Keratinocyte (primary cell): ENCODE measurements around the gene CEP85L. TPM values are rescaled to one million over a fixed set of nuclear protein-coding genes. Genes with fewer than 3 reads are reported as not detected.

Experiments
- DNase-seq: peaks from one replicate; pipeline ENCODE4 v3.0.0-alpha.2; 2011; ENCODE audit warnings: low read depth, missing footprints, low spot score
- FAIRE-seq: peaks from 2 replicates; lab custom pipeline; 2011; peaks lifted over from hg19 to GRCh38; lab: Jason Lieb, UNC
- H2AFZ ChIP-seq: 2 replicates; pipeline ENCODE4 v1.6.0; 2012; ENCODE audit warnings: low read length, control low read depth, inconsistent platforms; ENCODE audit not compliant: control insufficient read depth
- H3K27ac ChIP-seq: 2 replicates; pipeline ENCODE4 v1.5.1; 2011; ENCODE audit warnings: low read length; ENCODE audit not compliant: control insufficient read depth, insufficient read depth
- H3K27me3 ChIP-seq: 3 replicates; pipeline ENCODE4 v1.6.0; 2011; ENCODE audit warnings: low read length; ENCODE audit not compliant: control insufficient read depth, insufficient read depth; ENCODE audit errors: extremely low read depth
- H3K36me3 ChIP-seq, 2 experiments: 2 replicates in 1 of 2; 3 replicates in 1 of 2; pipeline ENCODE4 v1.5.1; 2011; ENCODE audit warnings: low read length in 2 of 2, mild to moderate bottlenecking in 1 of 2; ENCODE audit not compliant: control insufficient read depth in 2 of 2, insufficient read depth in 2 of 2; ENCODE audit errors: extremely low read depth in 1 of 2
- H3K4me1 ChIP-seq: 3 replicates; pipeline ENCODE4 v1.5.1; 2011; ENCODE audit warnings: low read length; ENCODE audit not compliant: control insufficient read depth, insufficient read depth; ENCODE audit errors: extremely low read depth
- H3K4me2 ChIP-seq: 3 replicates; pipeline ENCODE4 v1.6.0; 2011; ENCODE audit warnings: low read depth, low read length; ENCODE audit not compliant: control insufficient read depth, insufficient read depth; ENCODE audit errors: extremely low read depth
- H3K4me3 ChIP-seq, 3 experiments: fragments of 200-600 bp in 1 of 3; sonication (generic) in 1 of 3; 2 replicates in 2 of 3; 3 replicates in 1 of 3; pipeline ENCODE4 v1.5.1; 2011 to 2016; ENCODE audit warnings: low read length in 3 of 3, mild to moderate bottlenecking in 3 of 3, control low read depth in 2 of 3, inconsistent platforms in 1 of 3, low read depth in 1 of 3, mixed read lengths in 1 of 3, mixed run types in 1 of 3, moderate library complexity in 1 of 3; ENCODE audit not compliant: control insufficient read depth in 2 of 3, insufficient read depth in 2 of 3; ENCODE audit errors: extremely low read depth in 1 of 3
- H3K79me2 ChIP-seq: 2 replicates; pipeline ENCODE4 v1.6.0; 2012; ENCODE audit warnings: low read length; ENCODE audit not compliant: control insufficient read depth, insufficient read depth
- H3K9ac ChIP-seq: 3 replicates; pipeline ENCODE4 v1.6.0; 2011; ENCODE audit warnings: low read length; ENCODE audit not compliant: control insufficient read depth, insufficient read depth; ENCODE audit errors: extremely low read depth
- H3K9me1 ChIP-seq: 3 replicates; pipeline ENCODE4 v1.6.0; 2011; ENCODE audit warnings: low read length; ENCODE audit not compliant: control insufficient read depth, insufficient read depth; ENCODE audit errors: extremely low read depth
- H3K9me3 ChIP-seq: 2 replicates; pipeline ENCODE4 v1.5.1; 2012; ENCODE audit warnings: low read depth, low read length; ENCODE audit not compliant: control insufficient read depth
- H4K20me1 ChIP-seq: 3 replicates; pipeline ENCODE4 v1.6.0; 2011; ENCODE audit warnings: low read length; ENCODE audit not compliant: control insufficient read depth, insufficient read depth; ENCODE audit errors: extremely low read depth
- EZH2 ChIP-seq: IDR thresholded peaks from one replicate; pipeline ENCODE4 v1.6.1; 2012; ENCODE audit warnings: inconsistent platforms, mild to moderate bottlenecking, low read length, moderate library complexity
- dilution Hi-C: fragments of 300-500 bp; cut with MboI; formaldehyde crosslinking; loops from one replicate; pipeline ENCODE4 v1.7.0; 2020; ENCODE audit warnings: low sequenced_read_pairs; ENCODE audit not compliant: extremely low pct_ligation_motif_present
- polyA plus RNA-seq, 5 experiments: library from polyadenylated mRNA; depleted of rRNA in 3 of 5; stranded (reverse) in 3 of 5; stranded (forward) in 1 of 5; unstranded in 1 of 5; fragments of >200 nt; gene quantifications; 1 replicate in 1 of 5; 2 replicates in 3 of 5; 3 replicates in 1 of 5; pipeline versions ENCODE4 v1.2.1 to v1.2.3, GENCODE V29; 2011 to 2012; ENCODE audit warnings: missing spikeins in 2 of 5, low read depth in 1 of 5, low replicate concordance in 1 of 5
- TF ChIP-seq, protein P1 (sequence below), 3 experiments: IDR thresholded peaks in 1 of 3; conservative IDR thresholded peaks in 1 of 3; optimal IDR thresholded peaks in 1 of 3; 2 replicates in 2 of 3; 3 replicates in 1 of 3; pipeline versions ENCODE3 to v1.5.1; 2011; ENCODE audit warnings: low read length in 3 of 3, mild to moderate bottlenecking in 3 of 3, moderate library complexity in 2 of 3, control low read depth in 1 of 3, inconsistent platforms in 1 of 3; ENCODE audit not compliant: insufficient read depth in 2 of 3; ENCODE audit errors: extremely low read depth in 1 of 3

The CEP85L gene
- polyA plus RNA-seq, 1 donor (not counting 4 experiments of a cell fraction or from before 2014, with no cell fraction given), result 3.5 TPM

DNA sequence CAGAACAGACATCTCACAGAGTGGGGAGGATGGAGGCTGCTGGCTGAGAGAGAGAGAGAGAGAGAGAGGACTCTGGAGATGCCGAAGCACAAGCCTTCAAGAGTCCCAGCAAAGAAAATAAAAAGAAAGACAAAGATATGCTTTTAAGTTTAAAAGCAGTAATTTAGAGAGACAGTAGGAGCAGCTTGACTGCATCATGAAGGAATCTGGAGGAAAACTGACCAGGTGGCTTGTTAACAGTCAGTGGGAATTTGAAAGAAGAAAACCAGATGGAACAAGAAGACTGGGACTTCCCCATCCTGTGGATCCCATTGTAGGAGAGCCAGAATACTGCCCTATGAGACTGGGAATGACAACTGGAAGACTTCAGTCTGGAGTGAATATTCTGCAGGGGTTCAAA, 149.6 kb downstream of the CEP85L start:
- no peak overlapping the region for H3K4me3 ChIP-seq
- no peaks in the 10 kb centered on the region for H3K27me3 ChIP-seq
- no peaks in the 10 kb centered on the region for H3K4me1 ChIP-seq
- no peaks in the 10 kb centered on the region for H3K9me3 ChIP-seq
- no peak overlapping the region for H3K4me2 ChIP-seq
- FAIRE-seq (no peak), DNase-seq (no peak)
- no peaks in the 10 kb centered on the region for H3K9me1 ChIP-seq
- no peak overlapping the region for H2AFZ ChIP-seq
- H3K79me2 ChIP-seq, result no peaks in the 10 kb centered on the region
- no peak overlapping the region for H3K9ac ChIP-seq
- H3K36me3 ChIP-seq, result no peaks in the 10 kb centered on the region
- TF ChIP-seq EZH2, result no peak
- TF ChIP-seq, protein P1, sequence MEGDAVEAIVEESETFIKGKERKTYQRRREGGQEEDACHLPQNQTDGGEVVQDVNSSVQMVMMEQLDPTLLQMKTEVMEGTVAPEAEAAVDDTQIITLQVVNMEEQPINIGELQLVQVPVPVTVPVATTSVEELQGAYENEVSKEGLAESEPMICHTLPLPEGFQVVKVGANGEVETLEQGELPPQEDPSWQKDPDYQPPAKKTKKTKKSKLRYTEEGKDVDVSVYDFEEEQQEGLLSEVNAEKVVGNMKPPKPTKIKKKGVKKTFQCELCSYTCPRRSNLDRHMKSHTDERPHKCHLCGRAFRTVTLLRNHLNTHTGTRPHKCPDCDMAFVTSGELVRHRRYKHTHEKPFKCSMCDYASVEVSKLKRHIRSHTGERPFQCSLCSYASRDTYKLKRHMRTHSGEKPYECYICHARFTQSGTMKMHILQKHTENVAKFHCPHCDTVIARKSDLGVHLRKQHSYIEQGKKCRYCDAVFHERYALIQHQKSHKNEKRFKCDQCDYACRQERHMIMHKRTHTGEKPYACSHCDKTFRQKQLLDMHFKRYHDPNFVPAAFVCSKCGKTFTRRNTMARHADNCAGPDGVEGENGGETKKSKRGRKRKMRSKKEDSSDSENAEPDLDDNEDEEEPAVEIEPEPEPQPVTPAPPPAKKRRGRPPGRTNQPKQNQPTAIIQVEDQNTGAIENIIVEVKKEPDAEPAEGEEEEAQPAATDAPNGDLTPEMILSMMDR (optimal IDR thresholded peaks at IDR 0.05 in 1 of 3, IDR thresholded peaks at IDR 0.05 in 1 of 3, conservative IDR thresholded peaks at IDR 0.05 in 1 of 3; ENCODE audit: extremely low read depth in 1 of 3, insufficient read depth in 2 of 3, low read length in 3 of 3), result no peak
- H3K27ac ChIP-seq, result no peak overlapping the region
- no peaks in the 10 kb centered on the region for H4K20me1 ChIP-seq
- dilution Hi-C loops, result no loop called here

DNA sequence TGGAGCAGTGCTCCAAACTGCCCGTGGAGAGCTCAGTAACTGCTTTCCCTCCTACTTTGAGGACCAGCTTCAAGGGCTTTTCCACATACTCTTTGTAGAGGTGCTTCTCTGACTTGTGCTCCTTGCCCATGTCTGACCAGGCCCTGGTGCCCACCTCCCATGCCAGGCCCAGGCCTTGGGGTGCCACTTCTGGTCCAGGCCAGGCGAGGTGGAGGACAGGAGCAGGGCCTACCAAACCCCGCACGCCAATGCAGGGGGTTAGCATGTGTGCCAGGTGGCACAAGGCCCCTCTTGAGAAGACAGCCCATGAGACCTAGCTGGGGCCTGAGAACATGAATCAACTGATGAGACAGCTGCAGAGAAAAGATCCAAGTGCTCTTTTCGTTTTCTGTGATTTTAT, 150.3 kb downstream of the CEP85L start:
- Histone ChIP-seq H3K4me1 (no peaks in the 10 kb centered on the region), H3K79me2 (no peaks in the 10 kb centered on the region), H3K4me2 (no peak overlapping the region), H3K4me3 (no peak overlapping the region), H2AFZ (no peak overlapping the region), H3K9me3 (no peaks in the 10 kb centered on the region), H3K27me3 (no peaks in the 10 kb centered on the region), H3K9me1 (no peaks in the 10 kb centered on the region), H3K9ac (no peak overlapping the region), H3K27ac (no peak overlapping the region), H3K36me3 (no peaks in the 10 kb centered on the region), H4K20me1 (no peaks in the 10 kb centered on the region)
- dilution Hi-C loops, result no loop called here
- DNase-seq (no peak), FAIRE-seq (no peak)
- TF ChIP-seq EZH2, result no peak
- TF ChIP-seq, protein P1 (optimal IDR thresholded peaks at IDR 0.05 in 1 of 3, IDR thresholded peaks at IDR 0.05 in 1 of 3, conservative IDR thresholded peaks at IDR 0.05 in 1 of 3; ENCODE audit: extremely low read depth in 1 of 3, insufficient read depth in 2 of 3, low read length in 3 of 3), result no peak
